ENCODE results near the gene EEF2KMT.

- TF ChIP-seq EZH2 (IDR thresholded peaks at IDR 0.05; ENCODE audit: low read length): no peak
- TF ChIP-seq, protein P1, sequence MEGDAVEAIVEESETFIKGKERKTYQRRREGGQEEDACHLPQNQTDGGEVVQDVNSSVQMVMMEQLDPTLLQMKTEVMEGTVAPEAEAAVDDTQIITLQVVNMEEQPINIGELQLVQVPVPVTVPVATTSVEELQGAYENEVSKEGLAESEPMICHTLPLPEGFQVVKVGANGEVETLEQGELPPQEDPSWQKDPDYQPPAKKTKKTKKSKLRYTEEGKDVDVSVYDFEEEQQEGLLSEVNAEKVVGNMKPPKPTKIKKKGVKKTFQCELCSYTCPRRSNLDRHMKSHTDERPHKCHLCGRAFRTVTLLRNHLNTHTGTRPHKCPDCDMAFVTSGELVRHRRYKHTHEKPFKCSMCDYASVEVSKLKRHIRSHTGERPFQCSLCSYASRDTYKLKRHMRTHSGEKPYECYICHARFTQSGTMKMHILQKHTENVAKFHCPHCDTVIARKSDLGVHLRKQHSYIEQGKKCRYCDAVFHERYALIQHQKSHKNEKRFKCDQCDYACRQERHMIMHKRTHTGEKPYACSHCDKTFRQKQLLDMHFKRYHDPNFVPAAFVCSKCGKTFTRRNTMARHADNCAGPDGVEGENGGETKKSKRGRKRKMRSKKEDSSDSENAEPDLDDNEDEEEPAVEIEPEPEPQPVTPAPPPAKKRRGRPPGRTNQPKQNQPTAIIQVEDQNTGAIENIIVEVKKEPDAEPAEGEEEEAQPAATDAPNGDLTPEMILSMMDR (optimal IDR thresholded peaks at IDR 0.05 in 1 of 3, IDR thresholded peaks at IDR 0.05 in 1 of 3, conservative IDR thresholded peaks at IDR 0.05 in 1 of 3; ENCODE audit: extremely low read depth in 1 of 3, insufficient read depth in 2 of 3, low read length in 3 of 3): no peak
These were observed 57.1 kb downstream of the EEF2KMT start for GRCh38 chr16:5040451-5040850.
